ENCODE results near the gene CACNG4.

CACNG4 gene

GRCh38 chr17:66963909-66964771 lies at the start of gene CACNG4:
CACNG4 (plus strand) TSS chr17:66964707; CDS start chr17:66964912, 205 bp downstream.
- DNase-seq, result peak; percentile 31

DNA sequence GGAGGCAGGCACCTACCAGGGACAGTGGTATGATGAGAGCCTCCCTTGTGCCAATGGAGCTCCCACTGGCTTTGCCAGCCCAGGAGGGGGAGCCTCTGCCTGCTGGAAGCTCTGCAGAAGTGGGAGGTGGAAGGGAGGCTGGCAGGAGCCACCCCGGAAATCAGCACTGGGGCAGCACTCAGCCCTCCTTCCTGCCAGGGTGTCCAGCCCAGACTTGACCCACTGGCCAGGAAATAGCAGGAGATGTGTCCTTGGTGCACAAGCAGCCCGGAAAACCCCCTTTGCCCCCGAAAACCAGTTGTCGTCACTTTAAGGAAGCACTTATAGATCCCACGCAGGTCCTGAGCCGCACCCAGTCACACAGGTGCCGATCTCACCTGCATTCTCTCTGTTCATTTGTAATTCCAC lies 49.3 kb upstream of the CACNG4 start:
- DNase-seq, result peak; percentile 19

DNA sequence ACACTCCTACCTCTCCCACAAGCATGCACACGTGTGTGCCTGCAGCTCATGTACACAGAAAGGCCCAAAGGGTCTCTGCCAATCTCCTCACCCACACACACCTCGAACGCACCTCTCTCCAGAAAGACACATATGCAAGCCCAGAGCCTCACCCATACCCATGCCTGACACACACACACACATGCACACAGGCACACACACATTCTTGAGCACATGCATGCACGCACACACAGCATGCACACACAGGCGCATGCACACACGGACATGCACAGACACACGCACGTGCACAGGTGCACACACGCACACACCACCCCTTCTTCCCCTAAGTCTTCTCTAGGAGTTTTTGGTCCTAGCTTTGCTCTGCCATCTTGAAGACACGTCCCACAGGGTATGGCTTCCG lies 48.7 kb upstream of the CACNG4 start:
- no peak for DNase-seq

- no peak for DNase-seq
Observed at GRCh38 chr17:66916946-66917345, 47.6 kb upstream of the CACNG4 start.

- no peak for DNase-seq
Observed at GRCh38 chr17:66918896-66919295, 45.6 kb upstream of the CACNG4 start.

GRCh38 chr17:66920435-66920834 lies 44.1 kb upstream of the CACNG4 start:
- no peak for DNase-seq

DNA sequence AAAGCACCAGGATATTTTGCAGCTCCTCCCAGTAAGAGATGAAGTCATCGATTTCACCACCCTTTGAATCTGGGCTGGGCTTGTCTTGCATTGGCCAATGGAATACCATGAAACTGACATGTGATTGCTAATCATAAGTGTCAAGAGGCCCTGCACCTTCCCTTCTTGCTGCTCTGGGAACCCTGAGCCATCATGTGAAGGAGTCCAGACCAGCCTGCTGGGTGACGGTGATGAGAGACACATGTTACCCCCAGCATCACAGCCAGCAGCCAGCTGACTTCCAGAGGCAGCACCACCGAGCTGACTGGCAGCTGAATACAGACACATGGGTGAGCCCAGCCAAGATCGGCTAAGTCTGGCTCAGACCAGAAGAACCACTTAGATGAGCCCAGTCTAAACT lies 43.6 kb upstream of the CACNG4 start:
- DNase-seq, result no peak

DNA sequence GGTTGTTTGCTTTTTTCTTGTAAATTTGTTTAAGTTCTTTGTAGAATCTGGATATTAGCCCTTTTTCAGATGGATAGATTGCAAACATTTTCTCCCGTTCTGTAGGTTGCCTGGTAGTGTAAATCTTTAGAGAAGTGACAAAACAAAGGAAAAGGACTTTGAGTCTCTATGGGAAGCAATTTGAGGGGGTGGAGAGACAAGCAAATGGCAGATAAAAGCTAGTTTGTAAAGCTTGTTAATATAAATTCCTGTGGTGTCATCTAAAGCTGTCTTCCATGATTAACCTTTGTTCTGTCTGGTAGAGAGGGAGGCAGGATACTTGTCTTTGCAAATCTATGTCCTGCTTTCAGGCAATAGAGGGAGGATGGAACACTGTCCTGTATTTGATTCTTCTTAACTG lies 40.6 kb upstream of the CACNG4 start:
- no peak for DNase-seq

DNA sequence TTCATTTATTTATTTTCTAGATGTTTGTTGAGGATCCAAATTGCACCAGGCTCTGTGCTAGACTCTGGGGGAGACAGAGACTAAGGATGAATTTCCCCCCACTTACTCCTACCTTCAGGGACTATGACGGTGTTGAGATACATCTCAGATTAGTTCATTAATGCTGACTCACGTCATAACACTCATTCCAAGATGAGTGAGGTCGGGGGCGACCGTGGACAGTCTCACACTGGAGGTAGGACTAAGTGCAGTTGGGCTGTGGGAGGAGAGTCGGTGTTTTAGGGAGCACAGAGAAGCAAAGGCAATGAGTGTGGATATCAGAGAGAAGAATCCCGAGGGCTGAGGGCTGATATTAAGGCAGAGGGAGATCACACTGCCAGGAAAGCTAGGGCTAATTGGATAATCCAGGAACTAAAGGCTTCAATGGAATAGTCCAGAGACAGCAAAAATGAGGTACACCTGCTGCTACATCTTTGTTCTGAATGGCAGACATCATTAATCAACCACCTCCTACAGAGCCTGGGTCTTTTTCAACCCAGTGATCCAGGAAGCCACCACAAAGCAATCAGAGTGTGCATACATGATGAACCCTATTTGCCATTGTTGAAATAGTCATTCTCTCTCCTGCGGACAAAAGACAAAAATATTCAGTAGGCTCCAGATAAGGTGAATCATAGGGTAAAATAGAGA lies 38.6 kb upstream of the CACNG4 start:
- no peak for DNase-seq

DNA sequence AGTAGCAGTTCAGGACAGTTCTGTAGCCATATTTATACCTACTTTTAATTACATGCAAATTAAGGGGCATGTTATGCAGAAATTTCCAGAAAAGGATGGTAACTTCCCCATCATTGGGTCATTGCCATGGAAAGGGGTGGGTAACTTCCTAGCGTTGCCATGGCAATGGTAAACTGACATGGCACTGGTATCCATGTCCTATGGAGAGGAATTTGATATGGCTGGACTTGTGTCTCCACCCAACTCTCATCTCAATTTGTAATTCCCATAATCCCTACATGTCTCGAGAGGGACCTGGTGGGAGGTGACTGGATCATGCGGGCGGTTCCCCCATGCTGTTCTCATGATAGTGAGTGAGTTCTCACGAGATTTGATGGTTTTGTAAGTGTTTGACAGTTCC lies 35.6 kb upstream of the CACNG4 start:
- no peak for DNase-seq

DNA sequence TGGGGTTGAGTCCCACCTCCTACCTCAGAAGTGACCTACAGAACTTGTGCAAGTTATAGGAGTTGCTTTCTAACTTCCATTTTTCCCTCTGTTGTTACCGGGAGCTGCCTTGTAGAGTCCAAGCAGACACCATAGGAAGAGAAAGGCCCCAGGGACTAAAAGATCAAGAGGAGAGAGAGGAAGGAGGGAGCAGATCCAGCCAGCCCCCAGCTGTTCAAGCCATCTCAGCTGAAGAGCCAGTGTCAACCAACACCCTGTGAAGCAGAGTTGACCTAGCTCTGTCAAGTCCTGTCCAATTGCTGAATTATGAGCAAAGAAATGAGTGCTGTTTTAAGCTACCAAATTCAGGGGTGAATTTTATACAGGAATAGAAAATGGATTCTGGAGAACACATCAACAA lies 34.9 kb upstream of the CACNG4 start:
- DNase-seq, result no peak

DNA sequence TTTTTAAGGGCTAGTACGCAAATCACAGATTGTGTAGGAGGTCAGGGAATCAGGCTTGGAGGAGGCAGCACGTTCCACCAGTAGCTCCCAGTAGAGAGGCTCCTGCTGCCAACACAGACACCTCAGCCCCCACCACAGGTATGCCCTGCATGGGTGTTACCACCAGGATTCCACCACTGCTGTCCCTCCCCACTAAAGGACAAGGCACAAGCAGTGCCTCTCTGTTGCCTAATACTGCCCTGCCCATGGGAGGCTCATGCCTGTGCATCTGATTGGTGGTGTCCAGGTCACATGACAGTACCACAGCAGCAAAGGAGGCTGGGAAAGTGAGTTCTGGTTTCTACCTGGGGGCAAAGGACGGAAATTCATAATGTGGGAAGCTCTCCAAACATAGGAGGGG lies 33.6 kb upstream of the CACNG4 start:
- no peak for DNase-seq

- DNase-seq, result no peak
Observed at GRCh38 chr17:66932311-66932710, 32.2 kb upstream of the CACNG4 start.

DNA sequence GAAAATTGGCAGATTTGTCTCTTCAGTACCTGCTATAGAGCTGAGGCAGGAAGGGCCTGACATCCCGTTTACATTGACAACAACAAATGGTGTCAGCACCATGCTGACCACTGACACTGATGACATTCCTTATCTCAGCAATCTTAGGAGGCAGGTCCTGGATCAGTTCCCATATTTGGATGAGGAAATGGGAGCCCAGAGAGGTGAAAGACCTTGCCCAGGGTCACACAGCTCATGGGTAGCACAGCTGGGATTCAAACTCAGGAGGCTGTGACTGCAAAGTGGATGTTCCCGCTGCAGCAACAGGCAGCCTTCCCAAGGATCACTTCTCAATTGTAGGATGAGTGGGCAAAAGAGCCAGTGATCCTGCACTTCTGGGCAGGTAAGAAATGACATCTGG lies 30.5 kb upstream of the CACNG4 start:
- DNase-seq, result no peak

- no peak for DNase-seq
Observed at GRCh38 chr17:66935717-66936116, 28.8 kb upstream of the CACNG4 start.

DNA sequence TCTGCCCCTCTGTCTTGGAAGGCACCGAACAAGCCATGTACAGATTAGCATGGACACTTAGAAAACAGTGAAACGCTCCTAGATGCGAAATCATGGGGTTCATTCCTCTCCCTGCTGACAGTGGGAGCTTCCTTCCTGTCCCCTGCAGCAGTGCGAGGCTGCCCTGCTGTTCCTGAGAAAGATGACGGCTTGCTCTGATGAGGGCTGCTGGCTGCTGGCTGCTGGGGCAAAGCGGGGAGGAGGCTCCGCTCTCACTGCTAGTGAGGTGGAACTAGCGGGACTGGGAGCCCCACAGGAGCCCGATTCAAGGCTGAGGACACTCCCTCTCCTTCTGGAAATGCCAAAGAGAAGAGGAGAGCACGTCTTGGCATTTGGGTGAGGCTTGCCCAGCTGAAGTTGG lies 25.9 kb upstream of the CACNG4 start:
- no peak for DNase-seq

GRCh38 chr17:66939461-66940114 lies 24.9 kb upstream of the CACNG4 start:
- DNase-seq, result no peak

DNA sequence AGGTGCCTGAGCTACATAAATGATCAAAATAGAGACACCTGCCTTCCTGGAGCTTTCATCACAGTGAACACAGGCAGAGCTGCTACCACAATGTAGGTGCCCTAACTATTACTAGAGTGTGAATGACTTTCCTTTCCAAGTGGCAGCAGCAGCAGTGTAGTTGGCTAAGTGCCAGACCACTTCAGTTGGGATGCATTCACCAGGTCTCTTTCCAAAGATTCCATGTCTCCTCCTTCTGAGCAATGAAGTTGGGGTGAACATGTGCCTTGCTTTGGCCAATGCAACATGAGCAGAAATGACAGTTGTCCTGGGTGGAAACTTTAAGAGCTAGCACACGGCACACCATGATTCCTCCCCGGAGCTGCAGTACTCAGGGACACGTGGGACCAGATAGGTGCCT lies 23.3 kb upstream of the CACNG4 start:
- DNase-seq, result no peak

- no peak for DNase-seq
Observed at GRCh38 chr17:66941773-66942450, 22.6 kb upstream of the CACNG4 start.

GRCh38 chr17:66942451-66943264 lies 21.8 kb upstream of the CACNG4 start:
- DNase-seq, result no peak

DNA sequence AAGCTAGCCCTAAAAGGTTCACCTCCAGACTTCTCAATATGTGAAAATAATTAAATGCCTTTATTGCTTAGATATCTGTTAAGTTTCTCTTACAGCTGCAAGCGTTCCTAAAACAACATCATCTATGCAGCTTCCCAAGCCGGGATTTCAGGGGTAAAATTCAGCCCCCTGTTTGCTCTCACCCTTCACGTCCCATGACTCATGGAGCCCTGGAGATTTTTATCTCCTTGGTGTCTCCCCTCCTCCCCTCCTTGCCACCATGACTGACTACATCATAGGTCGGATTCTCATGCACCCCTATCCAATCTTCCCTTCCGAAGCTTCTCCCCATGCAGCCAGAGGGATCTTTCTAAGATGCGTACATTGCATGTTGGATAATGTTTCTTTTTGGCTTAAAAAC lies 21.0 kb upstream of the CACNG4 start:
- no peak for DNase-seq
